OCI-LY7 (cell line): ENCODE data around the gene CTDNEP1. TPM values are rescaled to one million over a fixed set of nuclear protein-coding genes. Genes with fewer than 3 reads are reported as not detected.

Experiments
- BruUV-seq: library from RNA; stranded (reverse); fragments of 400-500 nt; replicated peaks from 2 replicates; lab custom pipeline; 2021; lab: Mats Ljungman, UMichigan
- CTCF ChIA-PET: fragments of 300-600 bp; sonication (Branson Sonifier 250); formaldehyde crosslinking; loops from one replicate; lab custom pipeline; 2022; ENCODE audit warnings: antibody characterized with exemption; ENCODE audit not compliant: unreplicated experiment; lab: Charles Lee
- POLR2A ChIA-PET: fragments of 300-600 bp; sonication (Branson Sonifier 250); formaldehyde crosslinking; loops from one replicate; lab custom pipeline; 2022; ENCODE audit warnings: antibody characterized with exemption; lab: Charles Lee
- DNase-seq: peaks from one replicate; pipeline ENCODE4 v3.0.0-alpha.2; 2015; ENCODE audit warnings: low spot score
- H2AFZ ChIP-seq: fragments of 200-600 bp; sonication (generic), shearing (Covaris generic); 2 replicates; pipeline ENCODE4 v1.6.1; 2014; ENCODE audit warnings: mild to moderate bottlenecking, antibody characterized with exemption, low read length, moderate library complexity
- H3K27ac ChIP-seq: fragments of 200-600 bp; sonication (generic); 2 replicates; pipeline ENCODE4 v1.5.1; 2014; ENCODE audit warnings: mixed run types, low read depth, mild to moderate bottlenecking, moderate library complexity, low read length, inconsistent platforms; ENCODE audit not compliant: poor library complexity, severe bottlenecking
- H3K36me3 ChIP-seq: fragments of 200-600 bp; sonication (generic); 2 replicates; pipeline ENCODE4 v1.6.1; 2014; ENCODE audit warnings: mild to moderate bottlenecking, antibody characterized with exemption, low read length, moderate library complexity, mixed read lengths; ENCODE audit not compliant: insufficient read depth
- H3K4me1 ChIP-seq: fragments of 200-600 bp; sonication (generic); 2 replicates; pipeline ENCODE4 v1.5.1; 2014; ENCODE audit warnings: mild to moderate bottlenecking, low read length; ENCODE audit not compliant: insufficient read depth, poor library complexity, severe bottlenecking
- H3K4me2 ChIP-seq: fragments of 200-600 bp; sonication (generic); 2 replicates; pipeline ENCODE4 v1.6.1; 2014; ENCODE audit warnings: mild to moderate bottlenecking, low read length
- H3K4me3 ChIP-seq: fragments of 200-600 bp; sonication (generic); 2 replicates; pipeline ENCODE4 v1.5.1; 2014; ENCODE audit warnings: mild to moderate bottlenecking, low read depth, low read length; ENCODE audit not compliant: poor library complexity, severe bottlenecking
- H3K79me2 ChIP-seq: fragments of 200-600 bp; sonication (generic); 2 replicates; pipeline ENCODE4 v1.6.1; 2016; ENCODE audit warnings: low read depth, mild to moderate bottlenecking, low read length, moderate library complexity, mixed read lengths; ENCODE audit not compliant: insufficient read depth
- H3K9me2 ChIP-seq: fragments of 200-600 bp; sonication (generic); 2 replicates; pipeline ENCODE4 v1.6.1; 2016; ENCODE audit warnings: mild to moderate bottlenecking, low read length, mixed read lengths; ENCODE audit not compliant: insufficient read depth
- H3K9me3 ChIP-seq: fragments of 200-600 bp; sonication (generic); 2 replicates; pipeline ENCODE4 v1.6.1; 2014; ENCODE audit warnings: mild to moderate bottlenecking, mixed run types, low read length, mixed read lengths
- H4K20me1 ChIP-seq: fragments of 200-600 bp; sonication (generic); 2 replicates; pipeline ENCODE4 v1.6.1; 2014; ENCODE audit warnings: mild to moderate bottlenecking, antibody characterized with exemption, low read length, moderate library complexity, mixed read lengths; ENCODE audit not compliant: insufficient read depth
- EZH2phosphoT487 ChIP-seq: fragments of 200-600 bp; sonication (generic); IDR thresholded peaks from 2 replicates; pipeline ENCODE4 v1.6.1; 2018; ENCODE audit warnings: low read depth, borderline replicate concordance, mild to moderate bottlenecking, mixed run types, antibody characterized with exemption, low read length, moderate library complexity, mixed read lengths
- intact Hi-C: fragments of 100-400 bp; cut with micrococcal nuclease; formaldehyde crosslinking; loops from one replicate; pipeline ENCODE4 v1.10.0; 2022; ENCODE audit not compliant: unreplicated experiment
- total RNA-seq, 2 experiments: library from RNA; depleted of rRNA in 1 of 2; stranded (reverse); fragments of >200 nt in 1 of 2; shearing (Covaris generic) in 1 of 2; gene quantifications; 2 replicates each; pipeline ENCODE4 v1.2.3, GENCODE V29; 2014 to 2022
- TF ChIP-seq, protein P1 (sequence below): fragments of 200-600 bp; sonication (generic); conservative IDR thresholded peaks from 2 replicates; pipeline ENCODE4 v1.5.1; 2014; ENCODE audit warnings: mild to moderate bottlenecking, antibody characterized with exemption, low read length, moderate library complexity, mixed read lengths

The CTDNEP1 gene
- total RNA-seq, 2 experiments from 2014 or later, result 52.1 to 173 TPM

DNA sequence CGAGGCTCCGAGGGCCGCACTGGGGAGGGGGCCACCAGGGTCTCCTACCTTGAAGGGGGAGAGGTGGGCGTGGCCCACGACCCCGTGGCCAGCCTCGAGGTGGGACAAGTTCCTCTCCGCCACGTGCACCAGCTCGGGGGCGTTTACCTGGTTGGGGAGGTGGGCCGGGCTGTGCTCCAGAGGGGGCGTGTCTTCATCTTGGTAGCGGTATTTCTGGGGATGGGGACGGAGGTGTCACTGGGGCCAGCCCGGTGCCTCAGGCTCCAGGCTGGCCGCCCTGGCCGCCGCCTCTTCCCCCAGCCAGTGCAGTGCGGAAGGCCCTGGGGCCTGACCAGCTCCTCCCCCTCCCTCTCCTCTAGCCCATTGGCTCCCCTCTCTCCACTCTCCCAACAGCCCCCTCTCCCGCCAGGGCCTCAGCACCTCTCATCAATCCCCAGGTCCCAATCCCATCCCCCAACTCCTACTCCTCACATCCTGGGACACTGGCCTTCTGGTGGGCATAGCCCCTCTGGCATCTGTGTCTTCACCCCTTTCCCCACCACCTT, 43.4 kb downstream of the CTDNEP1 start:
- Histone ChIP-seq H3K9me2 (no peaks in the 10 kb centered on the region), H3K4me1 (peaks cover 23% of the 10 kb centered on the region), H2AFZ (no peak overlapping the region), H3K79me2 (peaks cover 10% of the 10 kb centered on the region; the same call in 1 of the 2 replicates), H3K4me3 (no peak overlapping the region), H4K20me1 (no peaks in the 10 kb centered on the region), H3K4me2 (no peak overlapping the region), H3K36me3 (peaks cover 6% of the 10 kb centered on the region; the same call in 1 of the 2 replicates), H3K27ac (no peak overlapping the region), H3K9me3 (no peaks in the 10 kb centered on the region)
- intact Hi-C loops, result no loop called here
- TF ChIP-seq, protein P1, sequence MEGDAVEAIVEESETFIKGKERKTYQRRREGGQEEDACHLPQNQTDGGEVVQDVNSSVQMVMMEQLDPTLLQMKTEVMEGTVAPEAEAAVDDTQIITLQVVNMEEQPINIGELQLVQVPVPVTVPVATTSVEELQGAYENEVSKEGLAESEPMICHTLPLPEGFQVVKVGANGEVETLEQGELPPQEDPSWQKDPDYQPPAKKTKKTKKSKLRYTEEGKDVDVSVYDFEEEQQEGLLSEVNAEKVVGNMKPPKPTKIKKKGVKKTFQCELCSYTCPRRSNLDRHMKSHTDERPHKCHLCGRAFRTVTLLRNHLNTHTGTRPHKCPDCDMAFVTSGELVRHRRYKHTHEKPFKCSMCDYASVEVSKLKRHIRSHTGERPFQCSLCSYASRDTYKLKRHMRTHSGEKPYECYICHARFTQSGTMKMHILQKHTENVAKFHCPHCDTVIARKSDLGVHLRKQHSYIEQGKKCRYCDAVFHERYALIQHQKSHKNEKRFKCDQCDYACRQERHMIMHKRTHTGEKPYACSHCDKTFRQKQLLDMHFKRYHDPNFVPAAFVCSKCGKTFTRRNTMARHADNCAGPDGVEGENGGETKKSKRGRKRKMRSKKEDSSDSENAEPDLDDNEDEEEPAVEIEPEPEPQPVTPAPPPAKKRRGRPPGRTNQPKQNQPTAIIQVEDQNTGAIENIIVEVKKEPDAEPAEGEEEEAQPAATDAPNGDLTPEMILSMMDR, result no peak
- no peak for TF ChIP-seq EZH2phosphoT487
- no TSS peak for BruUV-seq
- ChIA-PET CTCF (no interaction called here), POLR2A (no interaction called here)
- DNase-seq, result no peak

DNA sequence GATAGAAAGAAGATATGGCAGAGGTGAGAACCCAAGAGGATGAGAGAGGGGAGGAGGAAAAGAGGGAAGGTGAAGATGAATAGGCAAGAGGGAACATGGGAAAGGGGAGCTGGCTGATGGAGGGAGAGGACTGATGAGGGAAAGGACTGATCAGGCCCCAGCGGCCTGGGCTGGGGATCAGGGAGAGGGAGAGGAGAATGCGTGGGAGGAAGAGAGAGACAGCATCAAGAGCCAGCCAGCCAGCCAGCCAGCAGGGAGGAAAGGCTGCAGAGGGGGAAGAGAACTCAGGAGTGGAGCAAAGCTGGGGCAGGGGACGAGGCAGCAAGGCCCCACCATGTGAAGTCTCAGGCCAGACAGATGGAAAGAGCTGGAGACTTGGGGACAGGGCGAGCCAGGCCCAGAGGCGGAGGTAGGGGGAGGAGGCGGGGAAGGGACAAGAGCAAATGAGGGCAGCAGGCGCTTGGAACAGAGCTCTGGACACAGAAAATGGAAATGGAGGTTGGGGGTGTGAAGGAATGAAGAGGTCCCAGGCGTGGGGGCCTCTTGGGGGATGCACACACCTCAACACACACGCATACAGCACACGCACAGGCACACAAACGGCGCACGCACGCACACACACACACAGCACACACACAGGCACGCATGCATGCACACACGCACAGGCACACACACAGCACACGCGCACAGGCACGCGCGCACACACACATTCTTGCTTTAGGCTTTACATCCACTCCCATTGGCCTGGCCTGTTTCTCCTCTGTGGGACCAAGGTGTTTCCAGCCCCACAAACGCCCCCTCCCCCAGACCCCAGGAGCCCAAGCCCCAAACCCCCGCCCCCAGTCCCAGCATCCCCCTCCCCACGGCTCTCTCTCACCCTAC, 44.2 kb downstream of the CTDNEP1 start:
- Histone ChIP-seq H4K20me1 (no peaks in the 10 kb centered on the region), H3K4me2 (no peak overlapping the region), H3K4me3 (no peak overlapping the region), H3K9me2 (no peaks in the 10 kb centered on the region), H3K27ac (no peak overlapping the region), H3K9me3 (no peaks in the 10 kb centered on the region), H3K36me3 (peaks cover 14% of the 10 kb centered on the region; the same call in 1 of the 2 replicates), H3K4me1 (peaks cover 23% of the 10 kb centered on the region), H2AFZ (no peak overlapping the region), H3K79me2 (peaks cover 6% of the 10 kb centered on the region; the same call in 1 of the 2 replicates)
- DNase-seq, result no peak
- intact Hi-C loops, result no loop called here
- ChIA-PET CTCF (no interaction called here), POLR2A (no interaction called here)
- BruUV-seq, result no TSS peak
- TF ChIP-seq, protein P1, result no peak
- no peak for TF ChIP-seq EZH2phosphoT487

DNA sequence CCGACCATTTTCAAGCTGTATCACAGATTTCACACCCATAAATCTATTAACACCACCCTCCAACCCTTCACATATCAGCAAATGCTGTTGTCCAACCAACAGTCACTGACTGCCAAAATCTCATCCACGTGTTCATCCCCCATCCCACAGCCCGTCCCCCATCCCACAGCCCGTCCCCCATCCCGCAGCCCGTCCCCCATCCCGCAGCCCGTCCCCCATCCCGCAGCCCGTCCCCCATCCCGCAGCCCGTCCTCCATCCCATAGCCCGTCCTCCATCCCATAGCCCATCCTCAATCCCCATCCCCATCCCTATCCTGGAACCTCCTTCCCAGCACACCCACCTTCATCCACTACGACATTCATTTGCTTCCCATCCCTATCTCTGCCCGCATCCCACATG, 46.0 kb downstream of the CTDNEP1 start:
- no peaks in the 10 kb centered on the region for H3K9me2 ChIP-seq
- no peak for TF ChIP-seq EZH2phosphoT487
- TF ChIP-seq, protein P1, result no peak
- ChIA-PET POLR2A (no interaction called here), CTCF (no interaction called here)
- H3K4me2 ChIP-seq, result peak overlapping the region; percentile 73
- H3K36me3 ChIP-seq, result peaks cover 25% of the 10 kb centered on the region; the same call in 1 of the 2 replicates
- peak overlapping the region; percentile 57 for H3K27ac ChIP-seq
- no peak for DNase-seq
- H4K20me1 ChIP-seq, result no peaks in the 10 kb centered on the region
- no TSS peak for BruUV-seq
- H3K9me3 ChIP-seq, result no peaks in the 10 kb centered on the region
- H3K79me2 ChIP-seq, result no peaks in the 10 kb centered on the region
- peaks cover 23% of the 10 kb centered on the region for H3K4me1 ChIP-seq
- peak overlapping the region; percentile 20; the same call in 1 of the 2 replicates for H2AFZ ChIP-seq
- intact Hi-C loops, result no loop called here
- H3K4me3 ChIP-seq, result peak overlapping the region; percentile 65
